ENCODE results near the gene MYO1B. TPM values are rescaled to one million over a fixed set of nuclear protein-coding genes. Genes with fewer than 3 reads are reported as not detected.
A peak's percentile ranks its signal among the peaks of the same experiment; 100 is the strongest.

The MYO1B gene
- total RNA-seq, 6 donors from 2014 or later = 112 to 311 (median 137) TPM

- peak in 1 of 2 donors; percentile 84 for ATAC-seq (ENCODE audit: low FRiP score in 2 of 2)
- no peak for DNase-seq
- peaks cover 7 to 31% (median 16%) of the 10 kb centered on the region in 4 donors for H3K4me1 ChIP-seq
- no peak overlapping the region for H3K4me3 ChIP-seq
- no peaks in the 10 kb centered on the region for H3K9me3 ChIP-seq
- peak in 1 of 2 donors; percentile 37 for TF ChIP-seq POLR2AphosphoS5 (IDR thresholded peaks at IDR 0.05)
- TF ChIP-seq CTCF (IDR thresholded peaks at IDR 0.05) = no peak
- no peak for TF ChIP-seq POLR2A (IDR thresholded peaks at IDR 0.05)
- TF ChIP-seq EP300 (IDR thresholded peaks at IDR 0.05) = no peak
- H3K27ac ChIP-seq = peak overlapping the region; percentile 33 to 79 (median 56)
- no peaks in the 10 kb centered on the region for H3K27me3 ChIP-seq
- peaks cover 0 to 2% (median 0%) of the 10 kb centered on the region in 4 donors for H3K36me3 ChIP-seq
- WGBS, 2 donors = 80 to 86% methylated on average over 8 of the region's 8 CpGs
These were observed 60.0 kb downstream of the MYO1B start for GRCh38 chr2:191304939-191305875.

- WGBS, 2 donors = 73 to 83% methylated on average over 2 of the region's 2 CpGs
These were observed 62.8 kb downstream of the MYO1B start for GRCh38 chr2:191308026-191308425.

GRCh38 chr2:191311156-191311555 lies 66.0 kb downstream of the MYO1B start:
- 97% methylated on average over 4 of the region's 4 CpGs for WGBS, 2 donors
- H3K9me3 ChIP-seq = no peaks in the 10 kb centered on the region

More at GRCh38 chr2:191308026-191308425, 62.8 kb downstream of the MYO1B start:
- H3K9me3 ChIP-seq = no peaks in the 10 kb centered on the region
- H3K4me1 ChIP-seq = peaks cover 8 to 34% (median 11%) of the 10 kb centered on the region in 4 donors
- DNase-seq (no peak), ATAC-seq (ENCODE audit: low FRiP score in 2 of 2) (no peak)
- TF ChIP-seq CTCF (IDR thresholded peaks at IDR 0.05) = no peak
- H3K4me3 ChIP-seq = no peak overlapping the region
- H3K27ac ChIP-seq = no peak overlapping the region
- no peaks in the 10 kb centered on the region for H3K27me3 ChIP-seq
- no peaks in the 10 kb centered on the region for H3K36me3 ChIP-seq

GRCh38 chr2:191311627-191312026 lies 66.4 kb downstream of the MYO1B start:
- ATAC-seq (ENCODE audit: low FRiP score in 2 of 2) = peak in 1 of 2 donors; percentile 40
- Histone ChIP-seq H3K27ac (no peak overlapping the region), H3K4me3 (no peak overlapping the region), H3K36me3 (no peaks in the 10 kb centered on the region), H3K9me3 (no peaks in the 10 kb centered on the region), H3K4me1 (peaks cover 0 to 9% (median 4%) of the 10 kb centered on the region in 4 donors), H3K27me3 (no peaks in the 10 kb centered on the region)
- 86 to 91% methylated on average over 1 of the region's 1 CpG for WGBS, 2 donors
- TF ChIP-seq POLR2A (IDR thresholded peaks at IDR 0.05) = no peak
- no peak for TF ChIP-seq POLR2AphosphoS5 (IDR thresholded peaks at IDR 0.05)
- TF ChIP-seq CTCF (IDR thresholded peaks at IDR 0.05) = no peak
- no peak for DNase-seq

More at GRCh38 chr2:191311156-191311555, 66.0 kb downstream of the MYO1B start:
- no peaks in the 10 kb centered on the region for H3K36me3 ChIP-seq
- ATAC-seq (ENCODE audit: low FRiP score in 2 of 2) (no peak), DNase-seq (no peak)
- no peaks in the 10 kb centered on the region for H3K27me3 ChIP-seq
- no peak overlapping the region for H3K27ac ChIP-seq
- no peak overlapping the region for H3K4me3 ChIP-seq
- H3K4me1 ChIP-seq = peaks cover 0 to 8% (median 2%) of the 10 kb centered on the region in 4 donors
- TF ChIP-seq POLR2AphosphoS5 (IDR thresholded peaks at IDR 0.05) = no peak
- TF ChIP-seq EP300 (IDR thresholded peaks at IDR 0.05) = no peak
- no peak for TF ChIP-seq POLR2A (IDR thresholded peaks at IDR 0.05)
- TF ChIP-seq CTCF (IDR thresholded peaks at IDR 0.05) = no peak

All from upper lobe of left lung (tissue), 6 donors.